ENCODE data around the gene ZNF143.

- TF ChIP-seq CTCF (IDR thresholded peaks at IDR 0.05), result no peak
- TF ChIP-seq POLR2A (IDR thresholded peaks at IDR 0.05), result no peak
These were observed 101.9 kb downstream of the ZNF143 start for GRCh38 chr11:9562716-9563115.

Measured in vagina (tissue), 2 donors.